SJSA1 (cell line): ENCODE data around the gene UNC119. TPM values are rescaled to one million over a fixed set of nuclear protein-coding genes. Genes with fewer than 3 reads are reported as not detected.

Source experiments
- DNase-seq, 2 experiments: peaks; one replicate each; pipeline ENCODE4 v3.0.0-alpha.2; 2015 to 2020; ENCODE audit warnings: low spot score in 2 of 2, low read depth in 1 of 2
- H3K27ac ChIP-seq: fragments of 250-450 bp; sonication (Bioruptor Pico); 2 replicates; pipeline ENCODE4 v1.5.1; 2020; ENCODE audit warnings: mild to moderate bottlenecking, moderate library complexity
- H3K27me3 ChIP-seq: fragments of 250-450 bp; sonication (Bioruptor Pico); replicated peaks from 2 replicates; pipeline ENCODE4 v1.5.1; 2020; ENCODE audit warnings: mild to moderate bottlenecking, moderate library complexity
- H3K36me3 ChIP-seq: fragments of 250-450 bp; sonication (Bioruptor Pico); 2 replicates; pipeline ENCODE4 v1.5.1; 2020; ENCODE audit warnings: mild to moderate bottlenecking
- H3K4me1 ChIP-seq: fragments of 250-450 bp; sonication (Bioruptor Pico); replicated peaks from 2 replicates; pipeline ENCODE4 v1.6.1; 2021; ENCODE audit warnings: mild to moderate bottlenecking
- H3K4me3 ChIP-seq: fragments of 250-450 bp; sonication (Bioruptor Pico); 2 replicates; pipeline ENCODE4 v1.5.1; 2020; ENCODE audit warnings: mild to moderate bottlenecking
- H3K9me3 ChIP-seq: fragments of 250-450 bp; sonication (Bioruptor Pico); replicated peaks from 2 replicates; pipeline ENCODE4 v1.5.1; 2020; ENCODE audit warnings: mild to moderate bottlenecking
- total RNA-seq: library from RNA; depleted of rRNA; stranded (reverse); fragments of >200 nt; shearing (Covaris generic); gene quantifications from 2 replicates; pipeline ENCODE4 v1.2.3, GENCODE V29; 2014

UNC119 gene
- total RNA-seq, 1 experiment from 2014 or later = 27.2 TPM

DNA sequence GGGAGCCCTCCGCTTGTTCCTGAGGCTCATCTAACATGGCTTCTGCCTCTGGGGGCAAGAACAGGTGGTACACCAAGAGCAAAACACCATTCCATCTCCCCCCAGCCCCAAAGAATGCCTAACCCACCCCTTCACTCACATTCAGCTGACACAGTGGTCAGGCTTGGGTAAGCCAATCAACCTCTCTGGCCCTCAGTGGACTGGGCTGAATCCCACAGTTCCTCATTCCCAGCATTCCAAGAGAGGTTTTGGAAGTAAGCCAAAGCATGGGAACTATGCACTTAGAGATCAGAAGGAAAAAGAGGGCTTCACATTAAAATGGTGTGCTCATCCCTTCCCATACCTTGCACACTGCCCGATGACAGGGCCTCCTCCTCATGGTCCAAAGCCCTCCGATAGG is 11.1 kb upstream of the UNC119 start:
- Histone ChIP-seq H3K9me3 (no peaks in the 10 kb centered on the region), H3K27ac (no peak overlapping the region), H3K4me3 (no peak overlapping the region), H3K36me3 (peaks cover 52% of the 10 kb centered on the region), H3K4me1 (peaks cover 8% of the 10 kb centered on the region), H3K27me3 (no peaks in the 10 kb centered on the region)
- peak in 1 of 2 experiments; percentile 62 for DNase-seq

GRCh38 chr17:28555022-28555421 is 2.6 kb upstream of the UNC119 start:
- Histone ChIP-seq H3K27ac (no peak overlapping the region), H3K4me3 (no peak overlapping the region), H3K9me3 (no peaks in the 10 kb centered on the region), H3K36me3 (peaks cover 66% of the 10 kb centered on the region), H3K4me1 (peaks cover 8% of the 10 kb centered on the region), H3K27me3 (no peaks in the 10 kb centered on the region)
- no peak for DNase-seq

DNA sequence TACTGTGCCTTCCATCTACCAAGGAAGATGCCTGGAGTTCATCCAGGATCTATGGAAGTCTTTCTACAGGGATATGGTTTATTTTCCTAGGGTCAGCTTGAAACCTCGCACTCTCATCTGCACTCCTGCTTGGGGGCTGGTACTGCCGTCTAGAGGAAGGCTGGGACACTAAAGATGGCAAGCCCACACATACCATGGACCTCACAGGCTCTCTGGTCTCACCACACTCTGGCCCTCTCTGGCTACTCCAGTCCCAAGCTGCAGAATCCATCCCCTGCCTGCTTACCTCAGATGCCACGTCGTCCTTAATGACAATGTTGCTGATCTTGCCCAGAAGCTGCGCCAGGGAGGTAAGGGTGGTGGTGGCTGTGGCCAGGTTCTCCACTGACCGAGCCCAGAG is 2.1 kb upstream of the UNC119 start:
- H3K4me3 ChIP-seq = no peak overlapping the region
- no peaks in the 10 kb centered on the region for H3K27me3 ChIP-seq
- peaks cover 61% of the 10 kb centered on the region for H3K36me3 ChIP-seq
- no peak overlapping the region for H3K27ac ChIP-seq
- H3K9me3 ChIP-seq = no peaks in the 10 kb centered on the region
- H3K4me1 ChIP-seq = peaks cover 8% of the 10 kb centered on the region
- DNase-seq = no peak

DNA sequence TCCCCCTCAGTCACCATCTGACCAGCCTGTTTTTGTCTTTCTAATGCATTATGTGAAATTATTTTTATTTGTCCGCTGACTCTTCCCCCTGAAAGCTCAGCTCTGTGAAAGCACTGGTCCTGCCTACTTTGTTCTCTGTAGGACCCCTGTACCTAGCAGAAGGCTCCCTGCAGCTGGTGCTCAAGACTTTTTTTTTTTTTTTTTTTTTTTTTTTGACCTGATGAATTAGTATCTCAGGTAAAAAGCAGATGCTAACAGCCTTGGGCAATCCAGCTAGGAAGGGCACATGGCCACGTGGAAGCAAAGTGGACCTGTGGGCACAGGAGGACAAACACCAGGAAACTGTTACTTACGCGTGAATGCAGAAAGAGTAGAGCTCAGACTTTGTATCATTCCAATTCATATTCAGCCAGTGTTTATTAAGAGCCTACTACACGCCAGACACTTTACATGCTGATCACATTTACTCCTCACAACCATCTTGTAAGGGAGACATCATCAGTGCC is 629 bp upstream of the UNC119 start:
- no peak for DNase-seq
- Histone ChIP-seq H3K36me3 (peaks cover 50% of the 10 kb centered on the region), H3K27me3 (no peaks in the 10 kb centered on the region), H3K4me1 (peaks cover 8% of the 10 kb centered on the region), H3K4me3 (peak overlapping the region; percentile 95), H3K9me3 (no peaks in the 10 kb centered on the region), H3K27ac (no peak overlapping the region)

GRCh38 chr17:28551421-28552175 is 826 bp downstream of the UNC119 start:
- Histone ChIP-seq H3K36me3 (peaks cover 45% of the 10 kb centered on the region), H3K27ac (no peak overlapping the region), H3K4me3 (peak overlapping the region; percentile 95), H3K4me1 (peaks cover 8% of the 10 kb centered on the region), H3K27me3 (no peaks in the 10 kb centered on the region), H3K9me3 (no peaks in the 10 kb centered on the region)
- peak in 1 of 2 experiments; percentile 21 for DNase-seq

GRCh38 chr17:28550858-28551257 is 1.6 kb downstream of the UNC119 start:
- Histone ChIP-seq H3K27ac (no peak overlapping the region), H3K4me1 (peaks cover 8% of the 10 kb centered on the region)

DNA sequence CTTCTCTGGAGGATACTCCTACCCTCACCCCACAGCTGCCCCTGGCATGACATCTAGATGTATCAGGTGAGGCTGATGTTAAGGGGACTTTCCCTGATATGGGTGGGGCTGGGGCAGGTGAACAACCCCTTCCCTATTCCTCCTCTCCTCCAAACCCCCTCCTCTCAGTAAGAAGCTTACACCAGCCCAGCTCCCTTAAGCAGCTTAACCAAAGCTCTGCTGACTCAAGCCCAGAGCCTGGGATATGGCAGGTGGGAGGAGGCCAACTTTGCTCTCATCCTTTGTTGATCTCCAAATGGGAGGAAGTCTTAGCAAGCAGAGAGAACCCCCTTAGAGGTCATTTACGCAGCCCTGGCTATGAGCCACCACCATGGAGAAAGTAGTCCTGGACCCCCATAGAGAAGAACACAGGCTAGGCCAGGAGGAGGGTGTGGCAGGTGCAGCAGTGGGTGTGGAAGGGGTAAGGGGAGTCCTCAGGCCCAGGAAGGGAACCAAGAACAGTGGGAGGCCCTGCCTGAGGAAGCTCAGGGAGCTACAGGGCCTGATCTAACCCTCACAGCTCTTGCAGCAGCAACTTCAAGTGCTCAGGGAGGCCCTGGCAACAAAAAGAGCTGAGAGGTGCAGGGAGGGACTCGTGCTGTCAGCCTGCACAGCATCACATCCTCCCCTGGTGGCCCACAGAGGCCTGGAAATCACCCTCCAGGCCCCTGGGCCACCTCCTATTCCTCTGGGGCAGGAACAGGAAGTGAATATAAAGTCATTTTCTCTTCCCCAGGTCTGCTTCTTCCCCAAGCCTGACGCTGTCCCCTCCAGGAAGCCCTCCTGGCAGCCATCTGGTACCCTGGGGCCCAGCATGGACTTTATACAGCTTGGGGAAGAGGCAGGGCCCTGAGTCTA is 2.9 kb downstream of the UNC119 start:
- peaks cover 28% of the 10 kb centered on the region for H3K36me3 ChIP-seq
- no peaks in the 10 kb centered on the region for H3K9me3 ChIP-seq
- no peak overlapping the region for H3K27ac ChIP-seq
- peaks cover 8% of the 10 kb centered on the region for H3K4me1 ChIP-seq
- H3K27me3 ChIP-seq = no peaks in the 10 kb centered on the region
- no peak overlapping the region for H3K4me3 ChIP-seq
- no peak for DNase-seq

More at GRCh38 chr17:28550858-28551257, 1.6 kb downstream of the UNC119 start:
- H3K36me3 ChIP-seq = peaks cover 41% of the 10 kb centered on the region
- no peaks in the 10 kb centered on the region for H3K27me3 ChIP-seq
- H3K4me3 ChIP-seq = no peak overlapping the region
- no peaks in the 10 kb centered on the region for H3K9me3 ChIP-seq
- no peak for DNase-seq

DNA sequence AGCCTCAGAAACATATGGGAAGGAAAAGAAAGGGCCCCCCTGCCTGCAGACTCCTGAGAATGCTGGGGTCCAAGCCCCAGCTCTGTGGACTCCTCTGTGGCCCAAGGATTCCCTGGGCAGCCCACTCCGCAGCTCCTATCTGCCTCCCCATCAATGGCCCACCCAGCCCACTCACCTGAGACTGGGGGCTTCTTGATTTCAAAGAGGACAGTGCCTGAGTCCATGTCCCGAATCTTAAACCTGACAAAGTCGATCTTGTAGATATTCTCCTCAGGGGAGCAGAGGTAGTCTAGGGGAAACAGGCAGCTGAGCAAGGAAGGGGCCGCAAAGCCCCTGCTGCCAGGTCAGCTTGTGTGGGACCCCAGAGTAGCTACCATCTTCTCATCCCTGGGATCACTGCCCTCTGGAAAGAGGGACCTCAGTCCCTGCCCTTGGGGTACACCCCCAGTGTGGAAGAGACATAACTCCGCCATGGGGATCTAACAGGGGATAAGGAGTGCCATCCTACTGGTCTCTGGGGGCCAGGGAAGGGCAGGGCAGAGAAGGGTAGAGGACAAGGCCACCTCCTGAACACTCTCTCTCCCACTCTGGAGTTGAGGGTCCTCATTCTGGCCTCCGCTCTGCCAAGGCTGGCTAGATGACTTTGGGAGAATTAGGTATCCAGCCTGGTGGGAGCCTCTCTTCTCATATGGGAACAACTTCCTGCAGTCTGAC is 3.9 kb downstream of the UNC119 start:
- no peaks in the 10 kb centered on the region for H3K9me3 ChIP-seq
- no peaks in the 10 kb centered on the region for H3K27me3 ChIP-seq
- H3K27ac ChIP-seq = no peak overlapping the region
- no peak overlapping the region for H3K4me3 ChIP-seq
- no peak for DNase-seq
- H3K4me1 ChIP-seq = peaks cover 8% of the 10 kb centered on the region
- H3K36me3 ChIP-seq = peaks cover 19% of the 10 kb centered on the region

DNA sequence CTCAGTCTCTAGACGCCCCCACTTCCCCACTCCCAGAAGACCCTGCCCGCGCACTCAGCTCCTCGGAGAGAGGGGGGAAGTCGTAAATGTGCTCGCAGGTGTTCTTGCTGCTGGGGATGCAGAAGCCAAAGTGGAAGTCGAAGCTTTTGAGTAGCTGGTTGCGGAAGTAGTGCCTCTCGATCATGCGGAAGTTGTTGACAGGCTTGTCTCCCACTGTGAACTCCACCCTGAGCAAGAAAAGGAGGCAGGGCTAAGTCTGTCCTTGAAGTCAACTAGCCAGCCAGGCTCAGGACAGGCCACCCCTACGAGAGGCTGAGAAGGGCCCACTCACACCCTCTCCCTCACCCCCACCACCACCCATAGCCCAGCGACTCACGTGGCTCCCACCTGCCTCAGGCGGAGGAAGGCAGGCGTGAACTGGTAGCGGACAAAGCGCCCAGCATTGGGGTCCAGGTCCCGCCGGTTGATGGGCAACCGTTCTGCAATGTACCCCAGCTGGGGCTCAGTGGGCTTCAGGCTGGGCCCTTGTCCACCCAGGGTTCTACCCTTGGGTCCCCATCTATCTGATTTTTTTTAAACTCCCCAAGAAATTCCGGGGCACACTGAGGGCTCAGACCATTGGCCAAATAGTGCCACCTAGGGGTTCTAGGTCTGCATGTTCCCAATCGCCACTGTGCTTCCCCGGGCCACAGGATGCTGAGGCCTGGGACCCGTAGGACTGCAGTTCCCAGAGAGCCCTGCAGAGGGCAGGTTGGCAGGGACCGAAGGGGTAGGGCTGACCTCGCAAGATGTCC is 4.6 kb downstream of the UNC119 start:
- no peak overlapping the region for H3K4me3 ChIP-seq
- H3K27ac ChIP-seq = no peak overlapping the region
- no peaks in the 10 kb centered on the region for H3K27me3 ChIP-seq
- peaks cover 14% of the 10 kb centered on the region for H3K36me3 ChIP-seq
- peaks cover 7% of the 10 kb centered on the region for H3K4me1 ChIP-seq
- no peaks in the 10 kb centered on the region for H3K9me3 ChIP-seq
- peak; percentile 56 to 85 for DNase-seq

DNA sequence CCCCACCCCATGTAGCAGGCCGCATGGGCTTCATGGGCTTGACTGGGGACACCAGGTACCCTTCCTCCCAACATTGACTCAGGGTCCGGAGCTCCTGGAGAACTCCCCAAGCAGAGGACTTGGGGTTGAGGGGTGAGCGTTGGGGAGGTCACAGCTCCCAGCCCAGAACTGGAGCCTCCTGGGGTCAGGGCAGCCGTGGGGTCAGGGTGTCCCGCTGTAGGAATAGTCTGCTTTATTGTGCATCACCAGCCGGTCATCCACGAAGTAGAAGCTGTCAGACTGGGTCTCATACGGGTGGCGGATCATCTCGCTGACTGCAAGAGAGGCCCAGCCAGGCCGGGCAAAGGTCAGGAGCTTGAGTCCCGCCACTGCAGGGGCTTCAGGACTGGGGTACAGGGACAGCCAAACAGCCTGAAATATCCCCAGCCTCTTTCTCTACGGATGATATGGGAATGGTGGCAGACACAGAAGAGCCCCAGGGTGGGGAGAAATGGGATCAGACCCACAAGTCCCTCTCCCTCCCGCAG is 5.3 kb downstream of the UNC119 start:
- H3K36me3 ChIP-seq = peaks cover 12% of the 10 kb centered on the region

GRCh38 chr17:28545787-28546415 is 6.5 kb downstream of the UNC119 start:
- Histone ChIP-seq H3K27ac (no peak overlapping the region), H3K36me3 (peaks cover 12% of the 10 kb centered on the region), H3K4me1 (no peaks in the 10 kb centered on the region), H3K9me3 (no peaks in the 10 kb centered on the region), H3K27me3 (no peaks in the 10 kb centered on the region), H3K4me3 (no peak overlapping the region)
- no peak for DNase-seq

More for the DNA sequence above, 5.3 kb downstream of the UNC119 start:
- peaks cover 4% of the 10 kb centered on the region for H3K4me1 ChIP-seq
- no peak overlapping the region for H3K4me3 ChIP-seq
- H3K9me3 ChIP-seq = no peaks in the 10 kb centered on the region
- no peaks in the 10 kb centered on the region for H3K27me3 ChIP-seq
- no peak for DNase-seq
- H3K27ac ChIP-seq = no peak overlapping the region

GRCh38 chr17:28545141-28545503 is 7.3 kb downstream of the UNC119 start:
- Histone ChIP-seq H3K4me1 (no peaks in the 10 kb centered on the region), H3K9me3 (no peaks in the 10 kb centered on the region), H3K27me3 (no peaks in the 10 kb centered on the region), H3K36me3 (peaks cover 12% of the 10 kb centered on the region), H3K27ac (no peak overlapping the region), H3K4me3 (no peak overlapping the region)
- DNase-seq = no peak
